AG04449 (cell line): ENCODE measurements around the gene TFIP11.

Source experiments
- CTCF ChIA-PET: fragments of 350-600 bp; formaldehyde crosslinking; extraction: SDS; loops from one replicate; lab custom pipeline; 2021; ENCODE audit warnings: antibody characterized with exemption; lab: Yijun Ruan, JAX
- POLR2A ChIA-PET: fragments of 400-600, 350-600 bp; formaldehyde crosslinking; extraction: SDS; loops from one replicate; lab custom pipeline; 2020; ENCODE audit warnings: antibody characterized with exemption, inconsistent platforms; lab: Yijun Ruan, JAX
- DNase-seq: peaks from one replicate; pipeline ENCODE4 v3.0.0-alpha.2; 2010; ENCODE audit warnings: low read depth, low spot score
- H3K4me3 ChIP-seq: 2 replicates; pipeline ENCODE4 v1.5.1; 2011; ENCODE audit warnings: low read depth, mild to moderate bottlenecking, control low read depth, low read length
- CTCF ChIP-seq: IDR thresholded peaks from one replicate; pipeline ENCODE4 v1.5.1; 2011; ENCODE audit warnings: mild to moderate bottlenecking, moderate library complexity, low read length, control low read depth, inconsistent platforms; ENCODE audit not compliant: insufficient read depth; ENCODE audit errors: missing control alignments

Gene TFIP11

GRCh38 chr22:26545827-26546226 is 33.6 kb upstream of the TFIP11 start:
- no peak for TF ChIP-seq CTCF
- DNase-seq, result no peak
- ChIA-PET POLR2A (no interaction called here), CTCF (interaction anchor here (1.5 kb wide), 1 partner anchor 9 kb away, joined by 3 read pairs; no protein-coding TSS in a partner anchor)
- H3K4me3 ChIP-seq, result no peak overlapping the region

- no peak for TF ChIP-seq CTCF
- POLR2A ChIA-PET, result no interaction called here
Observed at GRCh38 chr22:26545385-26545784, 33.1 kb upstream of the TFIP11 start.

GRCh38 chr22:26544489-26544888 is 32.2 kb upstream of the TFIP11 start:
- ChIA-PET POLR2A (no interaction called here), CTCF (interaction anchor here (1.5 kb wide), 1 partner anchor 11 kb away, joined by 3 read pairs; no protein-coding TSS in a partner anchor)
- no peak for DNase-seq
- no peak for TF ChIP-seq CTCF
- no peak overlapping the region for H3K4me3 ChIP-seq

More at GRCh38 chr22:26545385-26545784, 33.1 kb upstream of the TFIP11 start:
- no peak for DNase-seq
- no peak overlapping the region for H3K4me3 ChIP-seq
- CTCF ChIA-PET, result interaction anchor here (1.5 kb wide), 1 partner anchor 10 kb away, joined by 3 read pairs; no protein-coding TSS in a partner anchor

- ChIA-PET CTCF (no interaction called here), POLR2A (no interaction called here)
- no peak for DNase-seq
Observed at GRCh38 chr22:26542831-26543230, 30.6 kb upstream of the TFIP11 start.

GRCh38 chr22:26541167-26541819 is 29.0 kb upstream of the TFIP11 start:
- H3K4me3 ChIP-seq, result no peak overlapping the region
- ChIA-PET CTCF (no interaction called here), POLR2A (no interaction called here)
- TF ChIP-seq CTCF, result no peak
- no peak for DNase-seq

More at GRCh38 chr22:26542831-26543230, 30.6 kb upstream of the TFIP11 start:
- no peak for TF ChIP-seq CTCF
- H3K4me3 ChIP-seq, result no peak overlapping the region

- H3K4me3 ChIP-seq, result no peak overlapping the region
- TF ChIP-seq CTCF, result no peak
- ChIA-PET CTCF (no interaction called here), POLR2A (no interaction called here)
- no peak for DNase-seq
Observed at GRCh38 chr22:26540119-26540518, 27.8 kb upstream of the TFIP11 start.
